Heart right ventricle (tissue), 16 donors: Measurements from ENCODE around the gene DNAAF8. TPM values are rescaled to one million over a fixed set of nuclear protein-coding genes. Genes with fewer than 3 reads are reported as not detected.

Experiments
- ATAC-seq, 8 donors: fragments of 200-7000 bp; cut with Tn5 transposase; one replicate each; pipeline ENCODE4 v1.9.1; 2020; ENCODE audit warnings: mild to moderate bottlenecking in 8 of 8, moderate library complexity in 8 of 8, moderate number of reproducible peaks in 1 of 8
- DNase-seq, 2 donors: peaks; one replicate each; pipeline ENCODE4 v3.0.0-alpha.2; 2020
- H3K27ac ChIP-seq, 10 donors: fragments of 200-600 bp; sonication (generic) in 2 of 10; one replicate each; pipeline versions ENCODE4 v1.5.0 to v1.8.0; 2020 to 2022; ENCODE audit warnings: mild to moderate bottlenecking in 3 of 10
- H3K27me3 ChIP-seq, 7 donors: fragments of 200-600 bp; one replicate each; pipeline ENCODE4 v1.8.0; 2021 to 2022; ENCODE audit warnings: mild to moderate bottlenecking in 2 of 7
- H3K36me3 ChIP-seq, 9 donors: fragments of 200-600 bp; sonication (generic) in 1 of 9; one replicate each; pipeline versions ENCODE4 v1.5.0 to v1.8.0; 2020 to 2022; ENCODE audit warnings: mild to moderate bottlenecking in 2 of 9
- H3K4me1 ChIP-seq, 9 donors: fragments of 200-600 bp; sonication (generic) in 1 of 9; one replicate each; pipeline versions ENCODE4 v1.5.0 to v1.8.0; 2020 to 2022; ENCODE audit warnings: mild to moderate bottlenecking in 4 of 9
- H3K4me3 ChIP-seq, 10 donors: fragments of 200-600 bp; sonication (generic) in 2 of 10; one replicate each; pipeline versions ENCODE4 v1.5.0 to v1.8.0; 2020 to 2022; ENCODE audit warnings: mild to moderate bottlenecking in 7 of 10, moderate library complexity in 2 of 10
- H3K9me3 ChIP-seq, 11 donors: fragments of 200-600 bp in 10 of 11; sonication (generic) in 2 of 11; one replicate each; pipeline versions ENCODE4 v1.5.0 to v1.8.0; 2013 to 2022; ENCODE audit warnings: mild to moderate bottlenecking in 2 of 11, control low read depth in 1 of 11, moderate library complexity in 1 of 11
- WGBS, 2 donors: extraction: QIAGEN DNeasy Blood & Tissue Kit; methylation state at CpG; one replicate each; pipeline ENCODE4 v1.1.7; 2013; ENCODE audit warnings: inconsistent platforms in 1 of 2; 5-methylcytosine and 5-hydroxymethylcytosine counted together
- intact Hi-C, 10 donors: fragments of 100-400 bp; cut with DNase I; formaldehyde crosslinking; loops; one replicate each; pipeline versions ENCODE4 v1.11.1 to v1.14.2; 2022
- polyA plus RNA-seq, 2 donors: library from polyadenylated mRNA; stranded (reverse); fragments of 200-250 nt; gene quantifications; one replicate each; pipeline ENCODE4 v1.2.3, GENCODE V29; 2013
- total RNA-seq, 10 donors: library from RNA; stranded (reverse); fragmentation: NEBNext Ultra II Directional in 3 of 10; extraction: Animal tissue kit (Norgen Biotek cat#: 25700) in 3 of 10; gene quantifications; one replicate each; pipeline versions ENCODE4 v1.2.1 to v1.2.4, GENCODE V29; 2021 to 2023
- TF ChIP-seq, protein P1 (sequence below), 9 donors: fragments of 200-600 bp; sonication (generic) in 2 of 9; IDR thresholded peaks; one replicate each; pipeline versions ENCODE4 v1.5.0 to v1.8.0; 2021 to 2022; ENCODE audit warnings: antibody characterized with exemption in 9 of 9, mild to moderate bottlenecking in 5 of 9, moderate library complexity in 1 of 9
- donor health status: Arrhythmogenic right ventricular cardiomyopathy.
- donor health status: ischemic (EF 13 %, LVEDD 7.1; RV severe dilation, severe dysfunction).
- donor health status: healthy with polysubstance abuse.
- donor health status: DM: no; HTN: yes; CAD: no.
- donor health status: DM: no; HTN: no; CAD: no.
- donor health status: ischemic (EF 25% LVEDD 6.9; RV normal size, moderate dysfunction).
- donor health status: ischemic (EF 25% LVEDD 5.7; RV mildly dilated, moderate dysfunction).
- donor health status: healthy.
- donor health status: DM: yes; HTN: yes; CAD: no.
- donor health status: Ischemic cardiomyopathy.
- donor health status: ischemic (EF 35%, LVEDD 5.7; RV mildly dilated, moderate dysfunction).
- donor health status: nonischemic (EF 11% LVEDD 7.7; RV severe dilation, severe dysfunction).
- donor health status: DM: yes; HTN: yes; CAD: no.
- donor health status: PGD.
- donor health status: ischemic (EF 29% LVEDD 5.4; RV normal size, mild dysfunction).
- donor health status: nonischemic (EF 23%, LVEDD 6.1; RV moderate dilation, normal function).

Gene DNAAF8
- total and polyA plus RNA-seq, 12 donors, result 0.32 to 1.9 (median 1.1) TPM; not detected in 2

- intact Hi-C loops, result no loop called here
- ATAC-seq, result no peak
- Histone ChIP-seq H3K36me3 (peaks cover 0 to 92% (median 42%) of the 10 kb centered on the region in 9 donors), H3K27me3 (no peaks in the 10 kb centered on the region), H3K27ac (no peak overlapping the region), H3K4me3 (no peak overlapping the region), H3K4me1 (peaks cover 0 to 12% (median 0%) of the 10 kb centered on the region in 9 donors), H3K9me3 (no peaks in the 10 kb centered on the region)
- WGBS, 2 donors, result 96 to 97% methylated on average over 14 of the region's 14 CpGs
- DNase-seq, result no peak
- TF ChIP-seq, protein P1, sequence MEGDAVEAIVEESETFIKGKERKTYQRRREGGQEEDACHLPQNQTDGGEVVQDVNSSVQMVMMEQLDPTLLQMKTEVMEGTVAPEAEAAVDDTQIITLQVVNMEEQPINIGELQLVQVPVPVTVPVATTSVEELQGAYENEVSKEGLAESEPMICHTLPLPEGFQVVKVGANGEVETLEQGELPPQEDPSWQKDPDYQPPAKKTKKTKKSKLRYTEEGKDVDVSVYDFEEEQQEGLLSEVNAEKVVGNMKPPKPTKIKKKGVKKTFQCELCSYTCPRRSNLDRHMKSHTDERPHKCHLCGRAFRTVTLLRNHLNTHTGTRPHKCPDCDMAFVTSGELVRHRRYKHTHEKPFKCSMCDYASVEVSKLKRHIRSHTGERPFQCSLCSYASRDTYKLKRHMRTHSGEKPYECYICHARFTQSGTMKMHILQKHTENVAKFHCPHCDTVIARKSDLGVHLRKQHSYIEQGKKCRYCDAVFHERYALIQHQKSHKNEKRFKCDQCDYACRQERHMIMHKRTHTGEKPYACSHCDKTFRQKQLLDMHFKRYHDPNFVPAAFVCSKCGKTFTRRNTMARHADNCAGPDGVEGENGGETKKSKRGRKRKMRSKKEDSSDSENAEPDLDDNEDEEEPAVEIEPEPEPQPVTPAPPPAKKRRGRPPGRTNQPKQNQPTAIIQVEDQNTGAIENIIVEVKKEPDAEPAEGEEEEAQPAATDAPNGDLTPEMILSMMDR (IDR thresholded peaks at IDR 0.05), result no peak
Observed at GRCh38 chr16:4704913-4705312, 29.4 kb upstream of the DNAAF8 start.

DNA sequence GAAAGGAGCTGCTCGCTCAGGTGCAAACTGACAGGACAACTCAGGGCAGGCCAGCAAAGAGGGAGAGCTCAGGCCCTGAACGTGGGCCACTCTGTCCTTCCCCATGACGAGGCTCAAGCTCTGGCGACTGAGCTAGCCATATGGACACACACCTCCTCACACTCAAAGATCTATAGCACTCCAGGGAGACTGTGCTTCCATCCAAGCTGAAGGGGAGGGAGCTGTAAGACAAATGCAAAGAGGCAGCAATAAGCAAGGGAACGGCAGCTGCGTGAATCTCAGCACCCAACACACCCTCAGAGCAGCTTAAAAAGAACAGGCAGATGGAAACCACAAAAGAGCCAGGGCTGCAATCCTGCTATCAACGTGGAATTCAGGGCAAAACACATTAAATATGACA lies 27.5 kb upstream of the DNAAF8 start:
- H3K4me1 ChIP-seq, result peaks cover 0 to 2% (median 0%) of the 10 kb centered on the region in 9 donors
- intact Hi-C loops, result no loop called here
- H3K4me3 ChIP-seq, result no peak overlapping the region
- peaks cover 0 to 90% (median 39%) of the 10 kb centered on the region in 9 donors for H3K36me3 ChIP-seq
- no peak overlapping the region for H3K27ac ChIP-seq
- no peak for ATAC-seq
- 93 to 94% methylated on average over 7 of the region's 7 CpGs for WGBS, 2 donors
- no peaks in the 10 kb centered on the region for H3K9me3 ChIP-seq
- H3K27me3 ChIP-seq, result no peaks in the 10 kb centered on the region
- DNase-seq, result no peak
- TF ChIP-seq, protein P1 (IDR thresholded peaks at IDR 0.05), result no peak

DNA sequence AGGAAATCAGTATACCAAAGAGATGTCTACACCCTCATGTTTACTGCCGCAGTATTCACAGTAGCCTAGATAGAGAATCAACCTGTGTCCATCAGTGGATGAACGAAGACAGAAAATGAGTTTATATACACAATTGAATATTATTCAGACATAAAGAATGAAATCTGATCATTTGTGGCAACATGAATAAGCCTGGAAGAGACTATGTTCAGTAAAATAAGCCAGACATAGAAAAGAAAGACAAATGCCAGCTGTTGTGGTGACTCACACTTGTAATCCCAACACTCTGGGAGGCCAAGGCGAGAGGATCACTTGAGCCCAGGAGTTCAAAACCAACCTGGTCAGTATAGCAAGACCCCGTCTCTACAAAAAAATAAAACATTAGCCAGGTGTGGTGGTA lies 24.9 kb upstream of the DNAAF8 start:
- intact Hi-C loops, result no loop called here
- no peak overlapping the region for H3K4me3 ChIP-seq
- DNase-seq, result no peak
- no peak overlapping the region for H3K27ac ChIP-seq
- no peaks in the 10 kb centered on the region for H3K4me1 ChIP-seq
- H3K9me3 ChIP-seq, result no peaks in the 10 kb centered on the region
- TF ChIP-seq, protein P1 (IDR thresholded peaks at IDR 0.05), result no peak
- H3K27me3 ChIP-seq, result no peaks in the 10 kb centered on the region
- H3K36me3 ChIP-seq, result peaks cover 0 to 92% (median 47%) of the 10 kb centered on the region in 9 donors
- no peak for ATAC-seq
- 96 to 97% methylated on average over 4 of the region's 4 CpGs for WGBS, 2 donors

DNA sequence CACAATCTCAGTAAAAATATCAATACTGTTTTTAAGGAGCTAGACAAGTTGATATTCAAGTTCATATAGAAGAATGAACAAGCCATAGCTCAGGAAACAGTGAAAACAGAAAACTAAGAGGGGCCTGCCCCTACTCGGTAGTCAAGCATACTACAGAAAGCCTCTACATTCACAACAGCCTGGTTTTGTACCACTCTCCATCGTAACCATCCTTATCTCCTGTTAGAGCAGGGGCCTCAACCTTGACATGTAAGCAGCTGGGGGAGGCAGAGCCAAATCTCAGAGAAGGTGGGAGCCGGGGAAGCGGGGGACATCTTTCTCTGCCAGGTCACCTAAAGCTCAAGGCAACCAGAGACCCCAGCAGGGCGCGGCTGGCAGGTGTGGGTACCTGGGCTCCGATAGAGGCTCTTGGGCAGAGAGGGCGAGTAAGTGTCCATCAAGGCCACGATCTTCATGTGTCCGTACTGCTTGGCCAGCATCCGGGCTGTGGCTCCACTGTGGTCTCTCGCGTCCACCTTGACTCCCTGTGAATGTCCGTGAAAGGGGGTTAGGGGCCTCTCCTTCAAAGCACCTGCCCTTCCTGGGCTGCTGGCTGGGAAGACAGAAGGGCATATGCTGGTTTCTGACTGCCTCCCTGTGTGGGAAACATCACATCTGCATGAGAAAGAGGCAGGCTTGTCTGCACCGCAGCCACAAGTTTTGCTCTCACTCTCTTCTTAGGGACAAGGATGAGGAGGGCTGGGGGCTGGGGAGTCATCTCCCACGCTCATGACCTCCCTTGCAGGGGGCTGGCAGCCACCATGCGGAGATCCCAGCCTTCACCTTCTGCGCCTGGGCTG lies 20.5 kb upstream of the DNAAF8 start:
- intact Hi-C loops, result no loop called here
- no peaks in the 10 kb centered on the region for H3K4me1 ChIP-seq
- no peak for ATAC-seq
- no peaks in the 10 kb centered on the region for H3K27me3 ChIP-seq
- H3K27ac ChIP-seq, result no peak overlapping the region
- no peaks in the 10 kb centered on the region for H3K9me3 ChIP-seq
- no peak overlapping the region for H3K4me3 ChIP-seq
- H3K36me3 ChIP-seq, result peaks cover 0 to 92% (median 26%) of the 10 kb centered on the region in 9 donors
- TF ChIP-seq, protein P1 (IDR thresholded peaks at IDR 0.05), result no peak
- no peak for DNase-seq
- 79 to 88% methylated on average over 18 of the region's 18 CpGs for WGBS, 2 donors
